Activated naive CD4-positive, alpha-beta T cell treated with Interleukin-2 at 50 U/mL for 16 hours (primary cell): ENCODE data around the gene GINS3.
"Not testable (repeated sequence)": the region's sequence is repeated elsewhere in the genome, so short reads cannot be mapped to it uniquely, and the experiment has no call there.

Experiments
- DNase-seq: peaks from one replicate; pipeline ENCODE4 v3.0.0-alpha.2; 2020

The GINS3 gene

GRCh38 chr16:58393138-58393504 is 850 bp downstream of the GINS3 start:
- no peak for DNase-seq

- DNase-seq = not testable (repeated sequence)
These were observed 4.6 kb downstream of the GINS3 start for GRCh38 chr16:58396897-58397296.

GRCh38 chr16:58399718-58400633 is 7.7 kb downstream of the GINS3 start:
- DNase-seq = no peak

- not testable (repeated sequence) for DNase-seq
These were observed 9.0 kb downstream of the GINS3 start for GRCh38 chr16:58401305-58401704.

GRCh38 chr16:58402796-58403195 is 10.5 kb downstream of the GINS3 start:
- DNase-seq = no peak

- no peak for DNase-seq
These were observed 17.2 kb downstream of the GINS3 start for GRCh38 chr16:58409316-58409973.

DNA sequence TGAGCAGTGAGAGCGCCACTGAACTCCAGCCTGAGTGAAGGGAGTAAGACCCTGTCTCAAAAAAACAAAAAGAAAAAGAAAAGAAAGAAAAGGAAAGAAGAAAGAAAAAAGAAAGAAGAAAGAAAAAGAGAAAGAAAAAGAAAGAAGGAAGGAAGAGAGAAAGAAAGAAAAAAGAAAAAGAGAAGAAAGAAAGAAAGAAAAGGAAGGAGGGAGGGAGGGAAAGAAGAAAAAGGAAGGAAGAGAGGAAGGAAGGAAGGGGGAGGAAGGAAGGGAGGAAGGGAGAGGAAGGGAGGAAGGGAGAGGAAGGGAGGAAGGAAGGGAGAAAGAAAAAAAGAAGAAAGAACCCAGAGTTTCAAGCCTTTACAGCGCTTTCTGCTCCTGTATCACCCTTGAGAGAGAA is 19.1 kb downstream of the GINS3 start:
- DNase-seq = no peak

GRCh38 chr16:58411736-58412614 is 19.7 kb downstream of the GINS3 start:
- DNase-seq = no peak

GRCh38 chr16:58412615-58412970 is 20.3 kb downstream of the GINS3 start:
- not testable (repeated sequence) for DNase-seq

DNA sequence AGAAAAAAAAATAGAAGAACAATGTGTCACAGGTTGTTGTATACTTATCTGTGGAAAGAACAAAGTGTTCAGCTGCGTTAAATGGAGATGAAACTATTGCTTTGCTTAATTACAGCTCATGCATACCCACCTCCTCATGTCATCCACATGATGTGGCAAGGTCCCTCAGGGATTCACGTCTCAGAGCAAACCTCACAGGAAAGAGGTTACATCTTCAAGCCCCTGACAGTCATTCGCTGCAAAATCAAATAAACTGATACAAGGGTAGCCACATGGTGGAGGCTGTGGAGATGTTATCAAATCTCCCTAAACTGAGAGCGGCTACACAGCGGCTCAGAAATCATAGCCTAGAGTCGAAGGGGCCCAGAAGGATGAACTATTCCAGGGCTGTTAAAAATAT is 21.1 kb downstream of the GINS3 start:
- no peak for DNase-seq

GRCh38 chr16:58415003-58415402 is 22.7 kb downstream of the GINS3 start:
- no peak for DNase-seq

- DNase-seq = not testable (repeated sequence)
These were observed 23.7 kb downstream of the GINS3 start for GRCh38 chr16:58415961-58416360.

GRCh38 chr16:58417035-58417434 is 24.8 kb downstream of the GINS3 start:
- no peak for DNase-seq

GRCh38 chr16:58417600-58417999 is 25.3 kb downstream of the GINS3 start:
- DNase-seq = no peak

- no peak for DNase-seq
These were observed 25.8 kb downstream of the GINS3 start for GRCh38 chr16:58418026-58418425.

DNA sequence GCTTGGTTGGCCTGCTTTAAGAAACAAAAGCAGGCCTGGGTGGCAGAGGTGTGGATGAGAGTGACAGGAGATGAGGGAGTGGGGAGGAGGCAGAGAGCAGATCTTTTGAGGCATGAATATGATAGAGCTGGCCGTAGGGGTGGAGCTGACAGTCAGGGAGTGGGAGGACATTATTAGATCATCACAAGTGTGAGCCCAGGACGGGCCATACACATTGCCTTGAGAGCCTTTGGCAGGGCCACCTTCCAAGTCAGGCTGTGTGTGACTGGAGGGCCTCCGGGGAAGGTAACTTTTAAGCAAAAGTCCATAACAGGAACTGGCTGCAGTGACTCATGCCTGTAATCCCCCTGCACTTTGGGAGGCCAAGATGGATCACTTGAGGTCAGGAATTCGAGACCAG is 26.3 kb downstream of the GINS3 start:
- DNase-seq = no peak

DNA sequence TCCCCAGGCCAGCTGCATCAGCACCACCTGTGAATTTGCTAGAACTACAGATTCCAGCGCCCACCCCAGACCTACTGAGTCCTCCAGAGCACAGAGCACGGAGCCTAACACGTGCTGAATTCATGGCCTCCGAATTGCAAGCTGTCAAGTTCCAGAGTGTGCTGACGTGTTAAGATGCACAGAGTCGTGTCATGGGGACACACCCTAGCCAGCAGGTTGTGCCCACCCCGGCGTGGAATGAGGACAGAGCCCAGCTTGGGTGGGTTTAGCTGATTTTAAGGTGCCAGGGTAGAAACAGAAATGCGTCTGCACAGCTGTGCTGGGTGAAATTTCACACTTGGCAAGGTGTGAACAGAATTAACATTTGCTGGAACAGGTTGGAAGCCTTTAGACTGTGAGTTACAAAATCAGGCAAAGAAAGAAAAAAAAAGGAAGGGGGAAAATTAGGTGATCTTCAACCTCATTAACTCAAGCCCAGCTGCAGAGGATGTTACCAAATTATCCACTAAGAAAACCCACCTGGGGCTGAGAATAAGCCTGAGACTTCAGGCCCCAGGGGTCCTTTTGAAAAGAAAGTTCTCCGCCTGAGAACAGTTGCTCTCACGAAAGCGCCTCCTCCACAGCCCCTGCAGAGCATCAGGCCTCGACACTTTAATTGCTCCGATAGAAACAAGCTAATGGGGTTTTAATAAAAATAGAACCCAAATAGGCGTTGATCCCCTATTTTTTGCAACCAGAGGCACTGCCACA is 27.1 kb downstream of the GINS3 start:
- DNase-seq = no peak

DNA sequence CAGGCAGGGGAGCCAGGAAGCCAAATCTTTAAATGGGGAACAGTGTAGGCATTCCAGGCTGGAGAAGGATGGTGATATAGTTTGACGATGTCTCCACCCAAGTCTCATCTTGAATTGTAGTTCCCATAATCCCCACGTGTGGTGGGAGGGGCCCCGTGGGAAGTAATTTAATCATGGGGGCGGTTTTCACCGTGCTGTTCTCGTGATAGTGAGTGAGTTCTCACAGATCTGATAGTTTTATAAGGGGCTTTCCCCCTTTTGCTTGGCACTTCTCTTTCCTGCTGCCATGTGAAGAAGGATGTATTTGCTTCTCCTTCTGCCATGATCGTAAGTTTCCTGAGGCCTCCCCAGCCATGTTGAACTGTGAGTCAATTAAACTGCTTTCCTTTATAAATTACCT is 28.8 kb downstream of the GINS3 start:
- DNase-seq = no peak

- DNase-seq = no peak
These were observed 29.3 kb downstream of the GINS3 start for GRCh38 chr16:58421529-58421928.

DNA sequence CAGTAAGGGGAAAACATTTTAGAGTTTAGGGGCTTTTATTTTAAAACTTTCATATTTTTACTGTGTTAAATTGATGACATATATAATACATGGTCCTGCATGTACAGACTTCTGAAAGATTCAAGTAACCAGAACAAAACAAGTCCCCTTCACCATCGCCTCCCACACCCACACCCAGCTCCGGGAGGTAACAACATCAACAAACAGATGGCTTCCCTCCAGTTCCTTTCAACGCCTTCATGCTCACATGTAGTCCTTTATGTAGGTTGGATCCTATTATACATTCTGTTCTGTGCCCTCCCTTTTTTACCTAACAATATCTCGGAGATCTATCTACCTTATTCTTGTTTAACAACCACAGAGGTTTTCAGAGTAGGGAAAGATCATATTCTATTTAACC is 30.5 kb downstream of the GINS3 start:
- no peak for DNase-seq

- no peak for DNase-seq
These were observed 33.0 kb downstream of the GINS3 start for GRCh38 chr16:58425245-58425644.

DNA sequence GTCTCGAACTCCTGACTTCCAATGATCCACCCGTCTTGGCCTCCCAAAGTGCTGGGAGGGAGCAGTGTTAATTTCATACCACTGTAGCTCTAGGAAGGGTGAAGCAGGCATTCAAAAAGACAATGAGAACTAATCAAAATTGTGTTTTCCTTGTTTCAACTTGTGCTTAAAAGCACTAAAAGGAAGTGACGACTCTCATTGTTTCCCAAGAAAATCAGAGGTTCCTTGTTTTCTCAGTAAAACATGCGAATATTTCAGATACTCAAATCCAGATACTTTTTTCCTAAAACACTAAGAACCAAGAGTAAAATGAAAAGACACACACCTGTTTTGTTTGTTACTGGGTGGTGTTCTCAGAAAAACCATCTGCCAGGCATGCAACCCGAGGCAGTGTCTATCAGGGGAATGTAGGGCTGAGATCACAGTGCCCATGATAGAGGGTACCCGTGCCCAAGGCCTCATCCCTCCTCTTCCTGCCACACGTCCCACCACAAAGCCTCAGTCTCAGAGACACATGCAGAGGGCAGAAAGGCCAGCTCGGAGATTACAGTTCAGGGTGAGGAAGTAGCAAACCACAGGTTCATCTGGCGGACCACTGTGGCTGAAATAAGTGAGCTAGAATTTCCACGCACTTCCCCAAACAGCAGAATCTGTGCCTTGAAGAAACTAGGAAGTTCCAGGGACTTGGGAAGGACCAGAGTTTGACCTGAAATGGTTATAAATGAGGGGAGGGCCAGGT is 33.7 kb downstream of the GINS3 start:
- DNase-seq = no peak
